ENCODE measurements around the gene PIP5K1C. TPM values are rescaled to one million over a fixed set of nuclear protein-coding genes. Genes with fewer than 3 reads are reported as not detected.

The PIP5K1C gene
- total and polyA plus RNA-seq, 9 of the 15 experiments (the other 6 are each of a cell fraction or from before 2014, with no cell fraction given) = 0.38 to 22.1 (median 4.1) TPM

DNA sequence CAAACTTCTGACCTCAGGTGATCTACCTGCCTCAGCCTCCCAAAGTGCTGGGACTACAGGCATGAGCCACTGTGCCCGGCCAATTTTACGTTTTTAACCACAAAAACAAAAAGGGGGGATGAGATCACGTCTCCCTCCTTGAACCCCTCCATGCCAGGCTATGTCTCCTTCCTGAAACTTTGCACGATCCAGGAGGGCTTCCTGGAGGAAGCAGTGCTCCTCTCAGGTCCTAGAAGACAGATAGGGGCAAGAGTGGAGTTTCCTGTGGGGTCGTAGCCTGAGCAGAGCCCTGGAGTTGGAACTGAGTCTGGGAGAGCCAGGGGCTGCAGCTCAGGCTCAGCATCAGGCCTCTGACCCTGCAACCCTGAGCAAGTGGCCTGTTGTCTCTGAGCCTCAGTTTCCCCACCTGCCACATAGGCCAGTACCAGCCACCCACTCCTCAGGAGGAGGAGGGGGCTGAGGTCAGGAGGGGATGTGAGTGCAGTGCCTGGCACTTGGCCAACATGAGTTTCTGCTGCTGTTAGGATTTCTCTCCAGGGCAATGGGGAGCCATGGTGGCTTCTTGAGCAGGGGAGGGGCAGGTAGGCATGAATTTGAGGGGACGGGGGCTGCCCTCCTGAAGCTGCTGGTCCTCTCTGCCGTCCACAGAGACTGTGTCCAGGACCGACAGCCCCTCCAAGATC, 45.2 kb upstream of the PIP5K1C start (continued):
- TF ChIP-seq CBX8 (IDR thresholded peaks at IDR 0.05; ENCODE audit: borderline replicate concordance, extremely low read depth, low read depth, low read length, poor library complexity, severe bottlenecking) (no peak), SAP30 (IDR thresholded peaks at IDR 0.05; ENCODE audit: borderline replicate concordance, insufficient read depth, low read depth, low read length, poor library complexity, severe bottlenecking) (no peak)

DNA sequence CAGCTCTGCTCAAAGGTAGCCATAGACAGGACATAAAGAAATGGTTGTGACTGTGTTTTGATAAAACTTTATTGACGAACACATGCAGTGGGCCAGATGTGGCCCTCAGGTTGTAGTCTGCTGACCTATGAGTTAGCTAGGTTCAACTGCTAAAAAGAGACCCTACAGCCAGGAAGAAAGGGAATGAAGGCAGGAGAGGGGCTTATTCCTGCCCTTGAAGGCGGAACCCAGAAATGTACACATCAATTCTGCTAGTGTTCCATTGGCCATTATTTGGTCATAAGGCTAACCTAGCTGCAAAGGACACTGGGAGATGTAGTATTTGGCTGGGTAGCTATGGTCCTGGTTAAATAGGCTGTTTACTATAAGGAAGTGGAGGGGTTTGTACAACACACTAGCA, 43.2 kb upstream of the PIP5K1C start:
- 69% methylated on average over 2 of the region's 2 CpGs for WGBS (ENCODE audit: insufficient coverage, low coverage, missing lambda C conversion rate)
- H3K4me1 ChIP-seq (replicated peaks in 1 of 2; ENCODE audit: control insufficient read depth in 2 of 2, insufficient read depth in 2 of 2, low read length in 2 of 2) = peaks cover 0 to 23% of the 10 kb centered on the region in 2 experiments; a peak in 3 of 5 replicates
- H4K20me1 ChIP-seq (replicated peaks; ENCODE audit: control insufficient read depth, insufficient read depth, low read length) = no peaks in the 10 kb centered on the region
- in situ Hi-C loops (cut with MboI) (no loop called here), intact Hi-C loops (cut with micrococcal nuclease) (no loop called here)
- no peaks in the 10 kb centered on the region for H3K27me3 ChIP-seq (ENCODE audit: control insufficient read depth in 2 of 2, insufficient read depth in 2 of 2, low read length in 2 of 2)
- FAIRE-seq = peak; percentile 95
- no peaks in the 10 kb centered on the region for H3K79me2 ChIP-seq (ENCODE audit: control insufficient read depth, insufficient read depth, low read length)
- CTCF ChIA-PET (ENCODE audit: low intra/inter-chr PET ratio) = no interaction called here
- H3K9me3 ChIP-seq (replicated peaks; ENCODE audit: control insufficient read depth, insufficient read depth, low read depth, low read length) = no peaks in the 10 kb centered on the region
- POLR2A ChIA-PET = interaction anchor here (0.7 to 1.0 kb wide), 3 partner anchors 11 to 19 kb away, joined by 3 to 5 read pairs (median 5); partner anchors contain the start of gene MRPL54
- DNase-seq (ENCODE audit: extremely low read depth in 1 of 4, low spot score in 3 of 4) = peak; percentile 55 to 68 (median 56)
- no peaks in the 10 kb centered on the region for H3K9me1 ChIP-seq (ENCODE audit: control insufficient read depth, insufficient read depth, low read length)
- ATAC-seq = peak; percentile 95
- BruUV-seq (replicated peaks) = no TSS peak
- H3K9ac ChIP-seq (ENCODE audit: insufficient read depth in 1 of 2, low read depth in 2 of 2, low read length in 2 of 2) = no peak overlapping the region; a peak in 1 of 4 replicates
- H3K4me3 ChIP-seq = no peak overlapping the region
- H3K36me3 ChIP-seq (ENCODE audit: control insufficient read depth, insufficient read depth, low read length) = no peaks in the 10 kb centered on the region
- peak overlapping the region; percentile 7; the same call in 1 of the 3 replicates for H3K27ac ChIP-seq (ENCODE audit: extremely low read depth, low read depth, low read length)
- no peak overlapping the region for H3K4me2 ChIP-seq (ENCODE audit: insufficient read depth, low read length)
- peak overlapping the region; percentile 84 for H2AFZ ChIP-seq (ENCODE audit: low read depth, low read length)
- TF ChIP-seq HMBOX1 (IDR thresholded peaks at IDR 0.05) (peak; percentile 57; the same call in 1 of the 2 replicates), ETS2 (tag; IDR thresholded peaks at IDR 0.05; ENCODE audit: borderline replicate concordance, poor library complexity, severe bottlenecking) (no peak), THAP7 (CRISPR knock-in tag; IDR thresholded peaks at IDR 0.05) (no peak), ATF1 (CRISPR knock-in tag; IDR thresholded peaks at IDR 0.05) (no peak), ATF1 (tag; IDR thresholded peaks at IDR 0.05) (peak; percentile 34; the same call in 1 of the 2 replicates), NFYB (IDR thresholded peaks at IDR 0.05; ENCODE audit: extremely low read depth, insufficient read length) (peak; percentile 13), NR2C1 (IDR thresholded peaks at IDR 0.05) (peak; percentile 51), NR2C1 (tag; IDR thresholded peaks at IDR 0.05) (no peak), SP1 (CRISPR knock-in tag; IDR thresholded peaks at IDR 0.05) (0 out of 2 replicates have a peak, but pooled peaks have one; percentile 29), ELF1 (tag; IDR thresholded peaks at IDR 0.05) (peak; percentile 19; the same call in 1 of the 2 replicates), RAD51 (IDR thresholded peaks at IDR 0.05; ENCODE audit: borderline replicate concordance, low read depth) (peak; percentile 73; the same call in 1 of the 2 replicates), NR2C2 (CRISPR knock-in tag; IDR thresholded peaks at IDR 0.05) (peak; percentile 57; the same call in 1 of the 2 replicates), NR2C2 (tag; IDR thresholded peaks at IDR 0.05) (no peak), SPI1 (IDR thresholded peaks at IDR 0.05; ENCODE audit: borderline replicate concordance, low read depth, low read length) (peak; percentile 72), SMAD4 (CRISPR knock-in tag; conservative IDR thresholded peaks at IDR 0.05) (no peak), HDAC2 (IDR thresholded peaks at IDR 0.05) (peak; percentile 25; the same call in 1 of the 2 replicates)
